Smooth muscle cell (in vitro differentiated cells): ENCODE measurements around the gene ANGPTL2. TPM values are rescaled to one million over a fixed set of nuclear protein-coding genes. Genes with fewer than 3 reads are reported as not detected.

Experiments used
- DNase-seq: peaks from one replicate; lab custom pipeline; 2025; ENCODE audit not compliant: unreplicated experiment; lab: John Stamatoyannopoulos, UW
- H2AFZ ChIP-seq: fragments of 200-600 bp; sonication (generic); 2 replicates; pipeline ENCODE4 v1.6.0; 2016; ENCODE audit warnings: antibody characterized with exemption, low read depth, mild to moderate bottlenecking
- H3F3A ChIP-seq: fragments of 200-600 bp; sonication (generic); 2 replicates; pipeline ENCODE4 v1.6.0; 2017; ENCODE audit warnings: antibody characterized with exemption, low read depth
- H3K27ac ChIP-seq: fragments of 200-600 bp; sonication (generic); 2 replicates; pipeline ENCODE4 v1.5.1; 2016; ENCODE audit warnings: low read depth, mild to moderate bottlenecking
- H3K27me3 ChIP-seq: fragments of 200-600 bp; sonication (generic); 2 replicates; pipeline ENCODE4 v1.6.1; 2016; ENCODE audit warnings: low read depth, mild to moderate bottlenecking
- H3K36me3 ChIP-seq: fragments of 200-600 bp; sonication (generic); 2 replicates; pipeline ENCODE4 v1.5.1; 2016; ENCODE audit warnings: low read depth
- H3K4me1 ChIP-seq: fragments of 200-600 bp; sonication (generic); 2 replicates; pipeline ENCODE4 v1.5.1; 2016; ENCODE audit warnings: low read depth
- H3K4me2 ChIP-seq: fragments of 200-600 bp; sonication (generic); 2 replicates; pipeline ENCODE4 v1.6.0; 2016; ENCODE audit warnings: mild to moderate bottlenecking
- H3K4me3 ChIP-seq: fragments of 200-600 bp; sonication (generic); 2 replicates; pipeline ENCODE4 v1.5.1; 2016; ENCODE audit warnings: mild to moderate bottlenecking
- H3K79me2 ChIP-seq: fragments of 200-600 bp; sonication (generic); 2 replicates; pipeline ENCODE4 v1.6.0; 2016; ENCODE audit warnings: low read depth, mild to moderate bottlenecking
- H3K9ac ChIP-seq: fragments of 200-600 bp; sonication (generic); 2 replicates; pipeline ENCODE4 v1.6.0; 2016; ENCODE audit warnings: low read depth
- H3K9me3 ChIP-seq: fragments of 200-600 bp; sonication (generic); replicated peaks from 2 replicates; pipeline ENCODE4 v1.5.1; 2016; ENCODE audit warnings: low read depth
- H4K20me1 ChIP-seq: fragments of 200-600 bp; sonication (generic); 2 replicates; pipeline ENCODE4 v1.6.0; 2016; ENCODE audit warnings: low read depth
- WGBS: methylation state at CpG from one replicate; pipeline ENCODE4 v1.1.7; 2016; ENCODE audit warnings: low lambda C conversion rate; 5-methylcytosine and 5-hydroxymethylcytosine counted together
- polyA plus RNA-seq: library from polyadenylated mRNA; unstranded; fragments of >200 nt; fragmentation: Nextera tagmentation; extraction: Ambion mirVana; gene quantifications from 2 replicates; pipeline ENCODE4 v1.2.1, GENCODE V29; 2016
- total RNA-seq: library from RNA; depleted of rRNA; stranded (reverse); fragments of >200 nt; gene quantifications from 2 replicates; pipeline ENCODE4 v1.2.3, GENCODE V29; 2014
- TF ChIP-seq, protein P1 (sequence below): fragments of 200-600 bp; sonication (generic); IDR thresholded peaks from 2 replicates; pipeline ENCODE4 v1.5.1; 2017; ENCODE audit warnings: borderline replicate concordance, mild to moderate bottlenecking, antibody characterized with exemption; ENCODE audit not compliant: insufficient read depth, poor library complexity, severe bottlenecking

Gene ANGPTL2
- total and polyA plus RNA-seq, 2 experiments from 2014 or later: 16.1 to 18.7 TPM

DNA sequence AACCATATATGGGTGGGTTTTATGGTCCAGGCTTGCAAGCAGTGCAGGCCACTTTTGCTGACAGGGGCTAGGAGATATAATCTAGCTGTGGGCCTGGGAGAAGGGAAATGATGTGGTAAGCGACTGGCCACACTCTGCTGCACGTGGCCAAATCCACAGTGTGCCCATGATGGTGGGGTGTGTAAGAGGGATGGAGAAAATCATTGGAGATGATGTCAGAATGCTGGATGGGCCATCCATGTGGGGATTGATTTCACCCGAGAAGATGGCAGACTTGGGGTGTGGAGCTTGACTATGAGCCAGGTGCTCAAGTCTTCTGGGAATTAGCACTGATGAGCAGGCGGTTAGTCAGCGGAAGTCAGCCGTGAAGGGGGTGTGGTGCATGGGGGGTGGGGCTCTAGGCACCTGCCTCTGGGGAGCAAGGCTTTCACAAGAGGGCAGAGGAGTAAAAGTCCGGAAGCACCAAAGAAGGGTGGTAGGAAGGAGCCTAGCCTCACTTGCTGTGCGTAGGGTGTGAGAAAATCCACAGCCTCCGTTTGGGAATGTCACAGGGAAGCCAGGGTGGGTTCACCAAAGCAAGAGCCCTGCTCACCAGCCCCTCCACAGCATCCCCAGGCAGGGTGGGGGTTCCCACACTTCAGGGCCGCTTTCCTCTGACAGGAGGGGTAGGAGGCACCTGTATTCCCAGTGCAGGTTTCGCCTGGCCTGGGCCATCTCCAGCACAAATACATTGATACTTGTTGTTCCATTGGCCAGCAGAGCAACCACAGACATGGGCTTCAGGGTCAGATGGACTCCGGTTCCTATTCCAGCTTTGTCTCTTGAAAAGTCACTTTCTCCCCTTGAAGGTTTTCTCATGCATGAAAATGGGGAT, 44.5 kb upstream of the ANGPTL2 start:
- Histone ChIP-seq H3K36me3 (no peaks in the 10 kb centered on the region), H3K4me1 (peaks cover 10% of the 10 kb centered on the region), H3K9me3 (no peaks in the 10 kb centered on the region), H3K9ac (no peak overlapping the region), H3K79me2 (no peaks in the 10 kb centered on the region), H4K20me1 (no peaks in the 10 kb centered on the region), H3K27me3 (no peaks in the 10 kb centered on the region), H3K4me2 (no peak overlapping the region), H3K4me3 (no peak overlapping the region), H3K27ac (no peak overlapping the region), H2AFZ (no peak overlapping the region), H3F3A (peaks cover 3% of the 10 kb centered on the region)
- WGBS: 86% methylated on average over 12 of the region's 12 CpGs
- TF ChIP-seq, protein P1, sequence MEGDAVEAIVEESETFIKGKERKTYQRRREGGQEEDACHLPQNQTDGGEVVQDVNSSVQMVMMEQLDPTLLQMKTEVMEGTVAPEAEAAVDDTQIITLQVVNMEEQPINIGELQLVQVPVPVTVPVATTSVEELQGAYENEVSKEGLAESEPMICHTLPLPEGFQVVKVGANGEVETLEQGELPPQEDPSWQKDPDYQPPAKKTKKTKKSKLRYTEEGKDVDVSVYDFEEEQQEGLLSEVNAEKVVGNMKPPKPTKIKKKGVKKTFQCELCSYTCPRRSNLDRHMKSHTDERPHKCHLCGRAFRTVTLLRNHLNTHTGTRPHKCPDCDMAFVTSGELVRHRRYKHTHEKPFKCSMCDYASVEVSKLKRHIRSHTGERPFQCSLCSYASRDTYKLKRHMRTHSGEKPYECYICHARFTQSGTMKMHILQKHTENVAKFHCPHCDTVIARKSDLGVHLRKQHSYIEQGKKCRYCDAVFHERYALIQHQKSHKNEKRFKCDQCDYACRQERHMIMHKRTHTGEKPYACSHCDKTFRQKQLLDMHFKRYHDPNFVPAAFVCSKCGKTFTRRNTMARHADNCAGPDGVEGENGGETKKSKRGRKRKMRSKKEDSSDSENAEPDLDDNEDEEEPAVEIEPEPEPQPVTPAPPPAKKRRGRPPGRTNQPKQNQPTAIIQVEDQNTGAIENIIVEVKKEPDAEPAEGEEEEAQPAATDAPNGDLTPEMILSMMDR: no peak
- no peak for DNase-seq

DNA sequence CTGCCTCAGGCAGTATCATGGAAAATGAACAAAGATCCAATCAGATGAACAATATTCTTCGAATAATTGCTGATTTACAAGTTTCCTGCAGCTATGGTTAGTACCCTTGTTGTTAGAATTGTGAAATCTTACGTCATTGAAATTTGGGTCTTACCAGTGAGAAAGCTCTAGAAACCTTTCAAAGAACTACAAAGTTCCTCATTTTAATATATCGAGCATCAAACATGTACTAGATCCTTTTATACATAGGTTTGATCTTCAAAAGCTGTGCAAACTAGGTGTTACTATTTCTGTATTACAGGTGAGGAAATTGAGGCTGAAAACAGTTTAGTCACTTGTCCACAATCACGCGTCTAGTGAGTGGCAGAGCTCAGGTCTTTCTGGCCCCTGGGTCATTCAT, 43.7 kb upstream of the ANGPTL2 start:
- Histone ChIP-seq H3K4me1 (peaks cover 10% of the 10 kb centered on the region), H3K79me2 (no peaks in the 10 kb centered on the region), H3K4me3 (no peak overlapping the region), H3F3A (peaks cover 3% of the 10 kb centered on the region), H3K27ac (no peak overlapping the region), H3K27me3 (no peaks in the 10 kb centered on the region), H3K4me2 (no peak overlapping the region), H3K36me3 (no peaks in the 10 kb centered on the region), H2AFZ (no peak overlapping the region), H3K9ac (no peak overlapping the region), H4K20me1 (no peaks in the 10 kb centered on the region), H3K9me3 (no peaks in the 10 kb centered on the region)
- TF ChIP-seq, protein P1: no peak
- no peak for DNase-seq
- 95% methylated on average over 5 of the region's 5 CpGs for WGBS

GRCh38 chr9:127165116-127165515, 42.7 kb upstream of the ANGPTL2 start:
- no peak overlapping the region for H3K4me2 ChIP-seq
- no peaks in the 10 kb centered on the region for H3K36me3 ChIP-seq
- WGBS: 70% methylated on average over 4 of the region's 4 CpGs
- no peak overlapping the region for H3K9ac ChIP-seq
- no peak for DNase-seq
- no peak overlapping the region for H3K4me3 ChIP-seq
- H3K79me2 ChIP-seq: no peaks in the 10 kb centered on the region
- no peaks in the 10 kb centered on the region for H3K9me3 ChIP-seq
- no peak overlapping the region for H3K27ac ChIP-seq
- H3K27me3 ChIP-seq: no peaks in the 10 kb centered on the region
- H3F3A ChIP-seq: peaks cover 3% of the 10 kb centered on the region
- H2AFZ ChIP-seq: no peak overlapping the region
- peaks cover 10% of the 10 kb centered on the region for H3K4me1 ChIP-seq
- TF ChIP-seq, protein P1: no peak
- H4K20me1 ChIP-seq: no peaks in the 10 kb centered on the region
